ENCODE measurements around the gene SLC7A14. TPM values are rescaled to one million over a fixed set of nuclear protein-coding genes. Genes with fewer than 3 reads are reported as not detected.

SLC7A14 gene
- total and polyA plus RNA-seq, 2 experiments from 2014 or later, result 0.05 TPM; not detected in 1

DNA sequence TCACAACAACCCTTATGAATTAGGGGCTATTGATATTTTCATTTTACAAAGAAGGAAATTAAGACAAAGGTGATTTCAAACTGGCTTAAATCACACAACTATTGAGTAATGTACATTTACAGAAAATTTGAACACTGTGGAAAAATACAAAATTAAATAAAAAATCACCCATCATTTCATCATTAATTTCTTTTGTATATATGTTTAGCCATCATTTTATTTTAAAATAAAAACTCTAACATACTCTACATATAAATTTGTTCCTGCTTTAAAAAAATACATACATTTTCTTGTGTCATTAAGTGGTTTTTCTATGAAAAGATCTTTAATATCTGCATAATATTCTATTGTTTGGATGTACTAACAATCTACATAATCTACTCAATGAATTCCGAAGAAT, 147.0 kb downstream of the SLC7A14 start:
- H3F3A ChIP-seq (ENCODE audit: insufficient read depth), result peaks cover 64% of the 10 kb centered on the region
- no peak overlapping the region for H2AFZ ChIP-seq
- no peak overlapping the region for H3K4me3 ChIP-seq
- H3K27ac ChIP-seq, result no peak overlapping the region
- in situ Hi-C loops (cut with MboI), result no loop called here
- peaks cover 39% of the 10 kb centered on the region for H3K36me3 ChIP-seq (ENCODE audit: low read depth)
- H3K27me3 ChIP-seq (replicated peaks; ENCODE audit: insufficient read depth), result no peaks in the 10 kb centered on the region
- no peak overlapping the region for H3K4me2 ChIP-seq (ENCODE audit: unreplicated experiment)
- H3K9me2 ChIP-seq (ENCODE audit: insufficient read depth), result peaks cover 6% of the 10 kb centered on the region; the same call in 1 of the 2 replicates
- H3K9me3 ChIP-seq (ENCODE audit: low read depth), result no peaks in the 10 kb centered on the region
- TF ChIP-seq EZH2phosphoT487 (IDR thresholded peaks at IDR 0.05; ENCODE audit: insufficient read depth, low read depth), result no peak
- TF ChIP-seq EZH2 (IDR thresholded peaks at IDR 0.05; ENCODE audit: insufficient read depth, poor library complexity, severe bottlenecking), result no peak
- no peak overlapping the region for H3K9ac ChIP-seq
- no peak for DNase-seq
- no peaks in the 10 kb centered on the region for H4K20me1 ChIP-seq (ENCODE audit: insufficient read depth)
- WGBS, 2 experiments (ENCODE audit: low coverage in 1 of 2, low lambda C conversion rate in 2 of 2, missing lambda C conversion rate in 2 of 2), result 88 to 100% methylated on average over 1 of the region's 1 CpG
- H3K4me1 ChIP-seq (ENCODE audit: insufficient read depth), result peaks cover 3% of the 10 kb centered on the region; the same call in 1 of the 2 replicates
- H3K79me2 ChIP-seq (ENCODE audit: insufficient read depth), result no peaks in the 10 kb centered on the region

DNA sequence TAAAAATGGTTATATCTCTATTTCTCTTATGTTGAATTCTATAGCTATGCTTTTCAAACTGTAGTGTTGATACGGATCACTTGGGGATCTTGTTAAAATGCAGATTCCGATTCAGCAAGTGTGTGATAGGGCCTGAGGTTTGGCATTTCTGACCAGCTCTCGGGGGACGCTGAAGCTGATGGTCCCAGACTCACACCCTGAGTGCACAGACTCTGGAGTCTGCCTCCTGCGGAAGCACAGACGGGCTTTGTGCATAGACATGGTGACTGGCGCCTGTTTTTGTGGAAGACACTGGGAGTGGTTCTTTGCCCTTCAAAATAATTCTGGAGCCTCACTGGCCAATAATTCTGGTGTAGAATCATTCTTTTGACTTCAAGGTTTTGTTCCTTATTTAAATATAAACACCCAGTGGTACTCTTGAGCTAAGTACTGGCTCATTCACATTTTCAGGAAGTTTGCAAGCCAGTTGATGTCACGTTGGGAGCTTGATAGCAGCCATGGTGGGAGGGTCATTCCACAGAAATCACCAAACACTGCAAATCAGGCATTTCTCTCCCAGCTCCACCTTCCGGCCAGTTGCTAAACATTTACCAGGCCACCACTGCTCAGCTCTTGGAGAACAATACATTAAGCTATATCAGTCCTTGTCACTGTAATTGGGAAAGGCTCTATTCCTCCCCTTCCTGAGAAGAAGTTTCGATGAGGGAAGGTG, 148.0 kb downstream of the SLC7A14 start:
- H3K4me3 ChIP-seq, result no peak overlapping the region
- no peaks in the 10 kb centered on the region for H3K9me3 ChIP-seq (ENCODE audit: low read depth)
- 86 to 89% methylated on average over 10 of the region's 10 CpGs for WGBS, 2 experiments (ENCODE audit: low coverage in 1 of 2, low lambda C conversion rate in 2 of 2, missing lambda C conversion rate in 2 of 2)
- H3K27ac ChIP-seq, result no peak overlapping the region
- H3K36me3 ChIP-seq (ENCODE audit: low read depth), result peaks cover 43% of the 10 kb centered on the region
- H3K27me3 ChIP-seq (replicated peaks; ENCODE audit: insufficient read depth), result no peaks in the 10 kb centered on the region
- H4K20me1 ChIP-seq (ENCODE audit: insufficient read depth), result no peaks in the 10 kb centered on the region
- DNase-seq, result no peak
- no peak overlapping the region for H3K4me2 ChIP-seq (ENCODE audit: unreplicated experiment)
- in situ Hi-C loops (cut with MboI), result no loop called here
- H2AFZ ChIP-seq, result no peak overlapping the region
- H3K9ac ChIP-seq, result no peak overlapping the region
- H3F3A ChIP-seq (ENCODE audit: insufficient read depth), result peaks cover 64% of the 10 kb centered on the region
- peaks cover 3% of the 10 kb centered on the region; the same call in 1 of the 2 replicates for H3K4me1 ChIP-seq (ENCODE audit: insufficient read depth)
- no peaks in the 10 kb centered on the region for H3K79me2 ChIP-seq (ENCODE audit: insufficient read depth)
- TF ChIP-seq EZH2 (IDR thresholded peaks at IDR 0.05; ENCODE audit: insufficient read depth, poor library complexity, severe bottlenecking) (no peak), EZH2phosphoT487 (IDR thresholded peaks at IDR 0.05; ENCODE audit: insufficient read depth, low read depth) (no peak)
- H3K9me2 ChIP-seq (ENCODE audit: insufficient read depth), result peaks cover 6% of the 10 kb centered on the region; the same call in 1 of the 2 replicates

DNA sequence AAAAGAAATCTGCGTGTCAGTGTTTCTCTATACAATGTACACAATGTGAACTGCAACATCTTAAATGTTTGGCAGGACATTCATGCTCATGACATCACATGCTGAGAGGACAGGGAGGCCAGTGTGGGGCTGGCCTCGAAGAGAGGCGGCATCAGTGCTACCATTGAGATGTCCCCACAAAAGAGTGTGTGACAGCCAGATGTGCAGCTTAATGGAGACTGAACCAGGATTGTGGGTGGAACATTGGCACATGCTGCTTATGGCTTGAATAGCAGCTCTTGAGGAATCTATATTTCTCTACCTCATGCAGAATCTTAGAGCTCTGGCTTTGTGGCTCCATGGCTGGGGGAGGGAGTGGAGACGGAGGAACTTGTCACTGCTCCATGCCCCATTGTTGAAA, 148.7 kb downstream of the SLC7A14 start:
- no peaks in the 10 kb centered on the region for H3K79me2 ChIP-seq (ENCODE audit: insufficient read depth)
- in situ Hi-C loops (cut with MboI), result no loop called here
- peaks cover 3% of the 10 kb centered on the region; the same call in 1 of the 2 replicates for H3K4me1 ChIP-seq (ENCODE audit: insufficient read depth)
- H3K9ac ChIP-seq, result no peak overlapping the region
- no peak overlapping the region for H3K4me2 ChIP-seq (ENCODE audit: unreplicated experiment)
- H3K4me3 ChIP-seq, result no peak overlapping the region
- 88 to 93% methylated on average over 4 of the region's 4 CpGs for WGBS, 2 experiments (ENCODE audit: low coverage in 1 of 2, low lambda C conversion rate in 2 of 2, missing lambda C conversion rate in 2 of 2)
- no peaks in the 10 kb centered on the region for H3K9me3 ChIP-seq (ENCODE audit: low read depth)
- H2AFZ ChIP-seq, result no peak overlapping the region
- H3K9me2 ChIP-seq (ENCODE audit: insufficient read depth), result peaks cover 6% of the 10 kb centered on the region; the same call in 1 of the 2 replicates
- peaks cover 60% of the 10 kb centered on the region for H3F3A ChIP-seq (ENCODE audit: insufficient read depth)
- no peaks in the 10 kb centered on the region for H4K20me1 ChIP-seq (ENCODE audit: insufficient read depth)
- no peak overlapping the region for H3K27ac ChIP-seq
- DNase-seq, result no peak
- TF ChIP-seq EZH2 (IDR thresholded peaks at IDR 0.05; ENCODE audit: insufficient read depth, poor library complexity, severe bottlenecking) (no peak), EZH2phosphoT487 (IDR thresholded peaks at IDR 0.05; ENCODE audit: insufficient read depth, low read depth) (no peak)
- H3K36me3 ChIP-seq (ENCODE audit: low read depth), result peaks cover 43% of the 10 kb centered on the region
- no peaks in the 10 kb centered on the region for H3K27me3 ChIP-seq (replicated peaks; ENCODE audit: insufficient read depth)

DNA sequence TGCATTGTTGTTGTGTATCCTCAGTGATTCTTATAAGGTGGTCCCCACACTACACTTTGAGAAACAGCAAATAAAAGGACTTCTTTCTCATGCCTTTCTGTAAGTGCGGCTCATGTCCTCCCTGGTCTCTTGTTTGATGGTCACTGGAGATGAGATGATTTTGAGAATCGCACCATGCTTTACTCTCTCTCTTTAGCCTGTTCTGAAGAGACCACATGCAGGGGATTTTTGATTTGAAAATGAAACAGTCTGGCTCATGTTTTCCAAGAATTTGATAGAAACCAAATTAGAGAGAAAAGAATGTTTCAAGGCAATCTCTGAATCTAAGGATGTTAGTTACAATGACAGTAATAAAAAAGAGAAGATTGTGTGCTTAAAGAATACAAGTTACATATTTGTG, 149.2 kb downstream of the SLC7A14 start:
- Histone ChIP-seq H3K4me3 (no peak overlapping the region), H2AFZ (no peak overlapping the region), H3K9me2 (ENCODE audit: insufficient read depth) (peaks cover 6% of the 10 kb centered on the region; the same call in 1 of the 2 replicates), H3K9me3 (ENCODE audit: low read depth) (no peaks in the 10 kb centered on the region), H4K20me1 (ENCODE audit: insufficient read depth) (no peaks in the 10 kb centered on the region), H3K4me2 (ENCODE audit: unreplicated experiment) (no peak overlapping the region), H3K9ac (no peak overlapping the region), H3K27ac (no peak overlapping the region), H3F3A (ENCODE audit: insufficient read depth) (peaks cover 61% of the 10 kb centered on the region), H3K4me1 (ENCODE audit: insufficient read depth) (peaks cover 3% of the 10 kb centered on the region; the same call in 1 of the 2 replicates), H3K79me2 (ENCODE audit: insufficient read depth) (0 out of 2 replicates have a peak, but pooled peaks cover 3% of the 10 kb centered on the region), H3K36me3 (ENCODE audit: low read depth) (peaks cover 47% of the 10 kb centered on the region), H3K27me3 (replicated peaks; ENCODE audit: insufficient read depth) (no peaks in the 10 kb centered on the region)
- TF ChIP-seq EZH2 (IDR thresholded peaks at IDR 0.05; ENCODE audit: insufficient read depth, poor library complexity, severe bottlenecking) (no peak), EZH2phosphoT487 (IDR thresholded peaks at IDR 0.05; ENCODE audit: insufficient read depth, low read depth) (no peak)
- WGBS, 2 experiments (ENCODE audit: low coverage in 1 of 2, low lambda C conversion rate in 2 of 2, missing lambda C conversion rate in 2 of 2), result 98% methylated on average over 2 of the region's 2 CpGs
- no peak for DNase-seq
- in situ Hi-C loops (cut with MboI), result no loop called here

Measured in GM23248 (cell line).